ENCODE data around the gene C1QTNF12.
"Not testable (repeated sequence)": the region's sequence is repeated elsewhere in the genome, so short reads cannot be mapped to it uniquely, and the experiment has no call there.

Gene C1QTNF12

DNA sequence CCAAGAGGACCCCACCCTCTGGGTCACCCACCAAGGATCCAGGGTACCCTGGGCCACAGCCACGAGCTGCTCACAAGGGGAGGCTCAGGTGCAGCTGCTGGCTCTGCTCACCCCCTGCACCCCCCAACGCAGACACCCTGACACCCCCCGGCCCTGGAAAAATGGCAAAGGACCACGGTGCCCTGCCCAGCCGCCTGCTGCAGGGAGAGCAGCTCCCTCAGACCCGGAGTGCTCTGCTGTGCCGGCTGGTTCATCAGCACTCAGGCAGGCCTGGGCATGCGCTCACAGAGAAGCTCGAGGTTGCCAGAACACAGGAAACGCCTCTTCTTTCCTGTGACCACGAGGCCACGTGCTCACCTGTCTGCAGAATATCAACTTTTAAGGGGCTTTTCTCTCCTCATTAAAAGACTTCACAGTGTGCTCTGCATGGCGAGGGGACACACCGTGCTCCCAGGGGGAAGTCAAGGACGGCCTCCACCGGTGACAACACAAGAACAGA lies 4.3 kb upstream of the C1QTNF12 start:
- TF ChIP-seq, protein P1, sequence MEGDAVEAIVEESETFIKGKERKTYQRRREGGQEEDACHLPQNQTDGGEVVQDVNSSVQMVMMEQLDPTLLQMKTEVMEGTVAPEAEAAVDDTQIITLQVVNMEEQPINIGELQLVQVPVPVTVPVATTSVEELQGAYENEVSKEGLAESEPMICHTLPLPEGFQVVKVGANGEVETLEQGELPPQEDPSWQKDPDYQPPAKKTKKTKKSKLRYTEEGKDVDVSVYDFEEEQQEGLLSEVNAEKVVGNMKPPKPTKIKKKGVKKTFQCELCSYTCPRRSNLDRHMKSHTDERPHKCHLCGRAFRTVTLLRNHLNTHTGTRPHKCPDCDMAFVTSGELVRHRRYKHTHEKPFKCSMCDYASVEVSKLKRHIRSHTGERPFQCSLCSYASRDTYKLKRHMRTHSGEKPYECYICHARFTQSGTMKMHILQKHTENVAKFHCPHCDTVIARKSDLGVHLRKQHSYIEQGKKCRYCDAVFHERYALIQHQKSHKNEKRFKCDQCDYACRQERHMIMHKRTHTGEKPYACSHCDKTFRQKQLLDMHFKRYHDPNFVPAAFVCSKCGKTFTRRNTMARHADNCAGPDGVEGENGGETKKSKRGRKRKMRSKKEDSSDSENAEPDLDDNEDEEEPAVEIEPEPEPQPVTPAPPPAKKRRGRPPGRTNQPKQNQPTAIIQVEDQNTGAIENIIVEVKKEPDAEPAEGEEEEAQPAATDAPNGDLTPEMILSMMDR (IDR thresholded peaks at IDR 0.05; ENCODE audit: low read depth, low read length), result no peak
- Histone ChIP-seq H3K9me3 (no peaks in the 10 kb centered on the region), H3K36me3 (peaks cover 29% of the 10 kb centered on the region), H3K4me1 (no peaks in the 10 kb centered on the region), H3K27me3 (peaks cover 20% of the 10 kb centered on the region), H3K4me3 (ENCODE audit: low read depth, low read length) (no peak overlapping the region)
- DNase-seq, result peak; percentile 10

DNA sequence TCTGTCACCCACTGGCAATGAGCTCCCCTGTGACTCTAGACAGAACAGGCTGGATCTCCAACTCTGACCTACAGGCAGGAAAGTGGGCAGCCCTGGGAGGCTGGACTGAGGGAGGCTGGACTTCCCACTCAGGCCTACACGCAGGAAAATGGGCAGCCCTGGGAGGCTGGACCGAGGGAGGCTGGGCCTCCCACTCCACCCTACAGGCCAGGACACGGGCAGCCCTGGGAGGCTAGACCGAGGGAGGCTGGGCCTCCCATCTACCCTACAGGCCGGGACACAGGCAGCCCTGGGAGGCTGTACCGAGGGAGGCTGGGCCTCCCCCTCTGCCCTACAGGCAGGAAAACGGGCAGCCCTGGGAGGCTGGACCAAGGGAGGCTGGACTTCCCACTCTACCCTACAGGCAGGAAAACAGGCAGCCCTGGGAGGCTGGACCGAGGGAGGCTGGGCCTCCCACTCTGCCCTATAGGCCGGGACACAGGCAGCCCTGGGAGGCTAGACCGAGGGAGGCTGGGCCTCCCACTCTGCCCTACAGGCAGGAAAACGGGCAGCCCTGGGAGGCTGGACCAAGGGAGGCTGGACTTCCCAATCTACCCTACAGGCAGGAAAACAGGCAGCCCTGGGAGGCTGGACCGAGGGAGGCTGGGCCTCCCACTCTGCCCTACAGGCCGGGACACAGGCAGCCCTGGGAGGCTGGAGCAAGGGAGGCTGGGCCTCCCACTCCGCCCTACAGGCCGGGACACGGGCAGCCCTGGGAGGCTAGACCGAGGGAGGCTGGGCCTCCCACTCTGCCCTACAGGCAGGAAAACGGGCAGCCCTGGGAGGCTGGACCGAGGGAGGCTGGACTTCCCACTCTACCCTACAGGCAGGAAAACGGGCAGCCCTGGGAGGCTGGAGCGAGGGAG lies 1.7 kb upstream of the C1QTNF12 start:
- H3K4me3 ChIP-seq (ENCODE audit: low read depth, low read length), result not testable (repeated sequence)
- H3K27me3 ChIP-seq, result peaks cover 36% of the 10 kb centered on the region

DNA sequence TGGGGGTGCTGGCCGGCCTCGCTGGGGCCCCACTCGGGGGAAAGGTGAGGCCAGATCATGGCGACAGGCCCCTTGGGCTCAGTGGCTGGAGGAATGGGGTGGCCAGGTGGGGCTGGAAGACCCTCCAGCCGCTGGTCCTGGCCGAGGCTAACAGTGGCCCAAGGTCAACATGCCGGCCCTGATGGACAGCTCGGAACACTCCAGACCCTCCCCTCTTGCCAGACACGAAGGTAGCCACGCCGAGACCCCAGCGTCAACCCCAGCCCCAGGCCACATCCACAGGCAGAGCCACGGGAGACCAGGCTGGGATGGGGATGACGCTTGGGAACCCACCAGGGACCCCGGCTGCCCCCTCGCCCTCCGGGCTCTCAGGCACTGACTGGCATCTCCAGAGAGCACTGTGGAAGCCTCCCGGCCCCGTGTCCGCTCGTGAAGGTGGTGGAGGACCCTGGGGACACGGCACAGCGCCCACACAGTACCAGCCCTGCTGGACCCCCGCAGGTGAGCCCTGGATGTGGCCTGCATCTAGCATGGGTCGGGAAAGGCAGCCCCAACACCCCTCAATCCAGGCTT lies 905 bp upstream of the C1QTNF12 start:
- TF ChIP-seq, protein P1 (IDR thresholded peaks at IDR 0.05; ENCODE audit: low read depth, low read length), result no peak
- no peaks in the 10 kb centered on the region for H3K4me1 ChIP-seq
- no peaks in the 10 kb centered on the region for H3K36me3 ChIP-seq
- no peaks in the 10 kb centered on the region for H3K9me3 ChIP-seq
- no peak overlapping the region for H3K4me3 ChIP-seq (ENCODE audit: low read depth, low read length)
- DNase-seq, result no peak
- H3K27me3 ChIP-seq, result peaks cover 41% of the 10 kb centered on the region

More for the DNA sequence above, 1.7 kb upstream of the C1QTNF12 start:
- H3K4me1 ChIP-seq, H3K36me3 ChIP-seq, DNase-seq, H3K9me3 ChIP-seq: not testable (repeated sequence)

DNA sequence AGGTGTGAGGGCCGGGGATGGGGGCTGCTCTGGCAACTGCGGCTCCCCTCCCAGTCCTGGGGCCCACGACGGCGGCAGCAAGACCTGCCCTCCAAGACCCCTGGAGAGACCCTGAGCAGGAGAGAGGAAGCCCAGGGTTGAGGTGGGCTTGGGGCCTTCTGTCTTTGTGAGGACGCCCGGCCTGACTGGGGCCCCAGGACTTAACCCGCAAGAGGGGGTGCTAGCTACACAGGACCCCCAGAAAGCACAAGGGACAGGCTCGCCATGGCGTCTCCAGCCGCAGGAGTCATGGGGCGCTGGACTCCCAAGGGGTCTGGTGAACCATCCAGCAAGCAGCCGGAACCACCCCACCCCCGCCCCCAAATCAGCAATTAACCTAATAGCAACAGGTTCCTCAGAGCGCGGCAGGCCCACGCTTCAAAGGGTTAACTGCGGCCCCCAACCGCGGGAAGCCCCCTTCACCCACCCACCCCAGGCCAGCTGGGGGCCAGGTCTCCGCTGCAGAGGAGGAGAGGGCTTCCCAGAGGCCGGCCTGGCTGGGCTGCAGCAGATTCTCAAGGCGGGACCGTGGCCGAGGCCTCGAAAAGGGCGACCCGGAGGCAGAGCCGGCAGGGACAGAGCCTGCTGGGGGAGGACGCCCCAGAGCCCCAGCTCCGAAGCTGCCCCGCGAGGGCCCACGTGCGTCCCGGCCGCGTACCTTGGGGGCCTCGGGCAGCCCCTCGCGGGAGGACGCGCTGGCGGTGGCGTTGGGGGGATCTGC lies 525 bp downstream of the C1QTNF12 start:
- DNase-seq, result no peak
- Histone ChIP-seq H3K36me3 (no peaks in the 10 kb centered on the region), H3K9me3 (no peaks in the 10 kb centered on the region), H3K4me1 (no peaks in the 10 kb centered on the region), H3K4me3 (ENCODE audit: low read depth, low read length) (no peak overlapping the region), H3K27me3 (peaks cover 54% of the 10 kb centered on the region)
- TF ChIP-seq, protein P1 (IDR thresholded peaks at IDR 0.05; ENCODE audit: low read depth, low read length), result no peak

DNA sequence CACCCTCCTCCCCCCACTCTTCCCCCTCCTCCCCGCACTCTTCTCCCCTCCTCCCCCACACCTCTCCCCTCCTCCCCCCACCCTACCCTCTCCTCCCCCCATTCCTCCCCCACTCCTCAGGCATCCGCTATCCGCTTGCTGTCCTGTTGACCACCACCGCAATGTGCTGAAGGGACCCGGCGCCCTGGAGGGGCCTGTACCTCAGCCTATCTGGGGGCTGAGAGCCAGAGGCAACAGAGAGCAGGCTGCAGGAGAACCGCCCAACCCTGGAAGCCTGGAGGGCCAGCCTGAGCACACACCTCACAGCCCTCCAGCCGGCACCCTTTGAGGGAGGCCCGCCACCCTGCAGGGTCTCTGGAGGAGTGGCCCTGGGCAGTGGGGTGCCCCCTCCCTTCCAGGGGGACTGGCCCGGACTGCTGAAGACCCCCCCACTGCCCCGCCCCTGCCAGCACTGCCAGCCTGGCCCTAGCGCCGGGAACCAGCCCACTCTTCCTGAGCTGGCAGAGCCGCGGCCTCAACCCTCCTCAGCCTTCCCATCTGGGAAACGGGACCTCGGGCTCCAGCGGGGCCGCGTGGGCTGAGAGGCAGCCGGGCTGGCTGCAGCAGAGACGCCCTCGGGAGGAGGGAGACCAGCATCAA lies 1.2 kb downstream of the C1QTNF12 start:
- no peaks in the 10 kb centered on the region for H3K36me3 ChIP-seq
- H3K4me1 ChIP-seq, result no peaks in the 10 kb centered on the region
- no peak overlapping the region for H3K4me3 ChIP-seq (ENCODE audit: low read depth, low read length)
- TF ChIP-seq, protein P1 (IDR thresholded peaks at IDR 0.05; ENCODE audit: low read depth, low read length), result no peak
- H3K27me3 ChIP-seq, result peaks cover 58% of the 10 kb centered on the region
- no peak for DNase-seq
- H3K9me3 ChIP-seq, result no peaks in the 10 kb centered on the region

DNA sequence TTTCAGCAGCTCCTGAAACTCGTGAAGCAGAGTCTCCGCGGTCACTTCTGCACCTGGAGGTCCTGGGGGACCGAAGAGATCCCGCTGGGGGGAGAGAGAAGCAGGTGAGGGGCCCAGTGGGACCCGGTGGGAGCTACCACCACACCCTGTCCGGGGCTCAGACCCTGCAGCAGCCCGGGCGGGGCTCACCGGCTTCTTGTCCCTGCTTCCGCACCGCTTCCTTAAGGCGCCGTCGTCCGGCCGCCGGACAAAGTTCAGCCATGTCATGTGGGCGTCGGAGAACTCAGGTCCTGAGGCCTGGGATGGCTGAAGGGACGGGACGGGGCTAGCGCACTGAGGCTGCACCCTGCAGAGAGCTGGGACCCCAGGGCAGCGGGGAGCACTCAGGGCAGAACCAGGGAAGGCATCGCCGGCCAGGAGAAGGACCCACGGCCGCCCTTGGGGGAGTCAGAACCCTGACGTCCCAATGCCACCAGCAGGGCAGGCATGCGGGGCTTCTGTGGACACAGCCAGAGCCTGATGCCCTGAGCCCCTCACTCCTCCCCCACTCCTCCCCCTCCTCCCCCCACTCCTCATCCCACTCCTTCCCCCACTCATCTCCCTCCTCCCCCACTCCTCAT lies 2.2 kb downstream of the C1QTNF12 start:
- no peaks in the 10 kb centered on the region for H3K9me3 ChIP-seq
- H3K4me1 ChIP-seq, result peaks cover 3% of the 10 kb centered on the region; the same call in 1 of the 2 replicates
- H3K4me3 ChIP-seq (ENCODE audit: low read depth, low read length), result no peak overlapping the region
- H3K36me3 ChIP-seq, result no peaks in the 10 kb centered on the region
- TF ChIP-seq, protein P1 (IDR thresholded peaks at IDR 0.05; ENCODE audit: low read depth, low read length), result no peak
- peaks cover 68% of the 10 kb centered on the region for H3K27me3 ChIP-seq
- no peak for DNase-seq

All from BE2C (cell line).